ENCODE results near the gene KCNJ5.

The KCNJ5 gene

DNA sequence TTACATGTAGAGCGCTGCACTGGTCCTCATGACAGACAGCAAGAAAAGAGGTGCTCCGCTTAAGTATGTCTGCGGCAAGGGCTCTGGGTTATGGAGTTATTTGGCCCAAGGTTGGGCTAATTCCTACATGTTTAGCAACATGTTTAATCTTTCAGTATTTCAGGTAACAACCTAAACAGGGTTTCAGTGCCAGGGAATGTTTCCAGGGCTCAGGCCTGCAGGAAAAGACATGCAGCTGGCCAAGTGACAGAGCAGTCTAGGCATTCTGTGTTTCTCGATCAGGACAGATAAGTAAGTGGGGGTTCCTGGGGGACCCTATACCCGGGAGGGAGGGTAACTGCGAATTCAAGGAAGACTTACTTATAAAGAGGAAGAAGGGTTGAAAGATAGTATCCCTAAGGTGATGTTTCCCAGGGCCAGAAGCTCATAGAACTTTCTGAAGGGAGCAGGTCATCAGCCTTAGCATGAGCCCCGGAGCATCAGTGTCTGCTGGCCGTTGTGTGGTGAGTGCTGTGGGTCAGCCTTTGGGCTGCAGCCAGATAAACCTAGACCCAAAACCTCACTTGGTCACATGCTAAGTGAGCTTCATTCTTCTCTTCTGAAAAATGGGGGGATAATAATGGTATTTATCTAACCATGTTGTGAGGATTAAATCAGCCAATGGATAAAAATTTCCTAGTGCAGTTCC is 18.4 kb downstream of the KCNJ5 start:
- no peak for DNase-seq (ENCODE audit: low read depth in 2 of 2)
- TF ChIP-seq, protein P1, sequence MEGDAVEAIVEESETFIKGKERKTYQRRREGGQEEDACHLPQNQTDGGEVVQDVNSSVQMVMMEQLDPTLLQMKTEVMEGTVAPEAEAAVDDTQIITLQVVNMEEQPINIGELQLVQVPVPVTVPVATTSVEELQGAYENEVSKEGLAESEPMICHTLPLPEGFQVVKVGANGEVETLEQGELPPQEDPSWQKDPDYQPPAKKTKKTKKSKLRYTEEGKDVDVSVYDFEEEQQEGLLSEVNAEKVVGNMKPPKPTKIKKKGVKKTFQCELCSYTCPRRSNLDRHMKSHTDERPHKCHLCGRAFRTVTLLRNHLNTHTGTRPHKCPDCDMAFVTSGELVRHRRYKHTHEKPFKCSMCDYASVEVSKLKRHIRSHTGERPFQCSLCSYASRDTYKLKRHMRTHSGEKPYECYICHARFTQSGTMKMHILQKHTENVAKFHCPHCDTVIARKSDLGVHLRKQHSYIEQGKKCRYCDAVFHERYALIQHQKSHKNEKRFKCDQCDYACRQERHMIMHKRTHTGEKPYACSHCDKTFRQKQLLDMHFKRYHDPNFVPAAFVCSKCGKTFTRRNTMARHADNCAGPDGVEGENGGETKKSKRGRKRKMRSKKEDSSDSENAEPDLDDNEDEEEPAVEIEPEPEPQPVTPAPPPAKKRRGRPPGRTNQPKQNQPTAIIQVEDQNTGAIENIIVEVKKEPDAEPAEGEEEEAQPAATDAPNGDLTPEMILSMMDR (IDR thresholded peaks at IDR 0.05; ENCODE audit: low read depth, low read length) = no peak

DNA sequence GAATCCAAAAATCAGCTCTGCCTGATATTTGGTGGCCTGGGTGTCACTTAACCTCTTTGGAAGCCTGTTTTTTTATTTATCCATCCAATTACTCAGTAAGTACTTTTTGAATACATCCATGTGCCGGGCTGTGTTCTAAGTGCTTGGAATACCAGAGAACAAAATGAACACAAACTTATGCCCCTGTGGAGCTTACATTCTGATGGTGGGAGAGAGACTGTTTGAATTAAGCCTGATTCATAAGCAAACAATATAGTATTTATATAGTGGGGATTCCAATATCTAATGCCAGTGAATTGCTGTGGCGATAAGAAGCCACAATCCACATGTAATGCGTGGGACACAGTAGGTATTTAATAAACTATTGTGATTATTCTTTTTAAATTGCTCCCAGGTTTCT is 19.4 kb downstream of the KCNJ5 start:
- H3K4me3 ChIP-seq (replicated peaks in 1 of 2; ENCODE audit: low read depth in 2 of 2, low read length in 2 of 2) = no peak overlapping the region
- TF ChIP-seq, protein P1 (IDR thresholded peaks at IDR 0.05; ENCODE audit: low read depth, low read length) = no peak

More for the DNA sequence above, 18.4 kb downstream of the KCNJ5 start:
- no peak overlapping the region for H3K4me3 ChIP-seq (replicated peaks in 1 of 2; ENCODE audit: low read depth in 2 of 2, low read length in 2 of 2)

DNA sequence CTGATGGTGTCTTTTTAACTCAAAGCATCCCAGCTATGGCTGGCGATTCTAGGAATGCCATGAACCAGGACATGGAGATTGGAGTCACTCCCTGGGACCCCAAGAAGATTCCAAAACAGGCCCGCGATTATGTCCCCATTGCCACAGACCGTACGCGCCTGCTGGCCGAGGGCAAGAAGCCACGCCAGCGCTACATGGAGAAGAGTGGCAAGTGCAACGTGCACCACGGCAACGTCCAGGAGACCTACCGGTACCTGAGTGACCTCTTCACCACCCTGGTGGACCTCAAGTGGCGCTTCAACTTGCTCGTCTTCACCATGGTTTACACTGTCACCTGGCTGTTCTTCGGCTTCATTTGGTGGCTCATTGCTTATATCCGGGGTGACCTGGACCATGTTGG is 20.1 kb downstream of the KCNJ5 start:
- no peak overlapping the region for H3K4me3 ChIP-seq (replicated peaks in 1 of 2; ENCODE audit: low read depth in 2 of 2, low read length in 2 of 2)
- TF ChIP-seq, protein P1 (IDR thresholded peaks at IDR 0.05; ENCODE audit: low read depth, low read length) = no peak
- DNase-seq (ENCODE audit: low read depth in 2 of 2) = no peak

More for the DNA sequence above, 19.4 kb downstream of the KCNJ5 start:
- no peak for DNase-seq (ENCODE audit: low read depth in 2 of 2)

DNA sequence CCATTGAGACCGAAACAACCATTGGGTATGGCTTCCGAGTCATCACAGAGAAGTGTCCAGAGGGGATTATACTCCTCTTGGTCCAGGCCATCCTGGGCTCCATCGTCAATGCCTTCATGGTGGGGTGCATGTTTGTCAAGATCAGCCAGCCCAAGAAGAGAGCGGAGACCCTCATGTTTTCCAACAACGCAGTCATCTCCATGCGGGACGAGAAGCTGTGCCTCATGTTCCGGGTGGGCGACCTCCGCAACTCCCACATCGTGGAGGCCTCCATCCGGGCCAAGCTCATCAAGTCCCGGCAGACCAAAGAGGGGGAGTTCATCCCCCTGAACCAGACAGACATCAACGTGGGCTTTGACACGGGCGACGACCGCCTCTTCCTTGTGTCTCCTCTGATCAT is 20.5 kb downstream of the KCNJ5 start:
- TF ChIP-seq, protein P1 (IDR thresholded peaks at IDR 0.05; ENCODE audit: low read depth, low read length) = no peak
- no peak for DNase-seq (ENCODE audit: low read depth in 2 of 2)
- no peak overlapping the region for H3K4me3 ChIP-seq (replicated peaks in 1 of 2; ENCODE audit: low read depth in 2 of 2, low read length in 2 of 2)

DNA sequence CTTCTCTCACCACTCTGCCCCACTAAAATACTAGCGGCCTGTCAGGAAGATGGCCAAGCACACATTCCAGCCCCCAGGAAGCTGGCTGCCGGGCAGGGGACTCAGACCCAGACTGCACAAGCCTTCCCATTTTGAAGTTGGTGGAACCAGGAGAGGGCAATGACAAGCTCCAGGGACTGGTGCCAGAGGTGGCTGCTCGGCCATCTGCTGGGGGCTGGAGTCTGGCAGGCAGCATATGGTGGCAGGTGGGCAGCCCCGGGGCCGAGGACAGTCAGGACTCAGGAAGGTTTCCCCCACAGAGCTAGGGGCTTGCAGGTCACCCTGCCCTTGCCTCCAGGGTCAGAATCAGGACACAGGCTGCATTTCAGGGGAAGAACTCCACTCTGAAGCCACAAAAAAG is 22.6 kb downstream of the KCNJ5 start:
- TF ChIP-seq, protein P1 (IDR thresholded peaks at IDR 0.05; ENCODE audit: low read depth, low read length) = no peak
- H3K4me3 ChIP-seq (replicated peaks in 1 of 2; ENCODE audit: low read depth in 2 of 2, low read length in 2 of 2) = no peak overlapping the region
- DNase-seq (ENCODE audit: low read depth in 2 of 2) = no peak

DNA sequence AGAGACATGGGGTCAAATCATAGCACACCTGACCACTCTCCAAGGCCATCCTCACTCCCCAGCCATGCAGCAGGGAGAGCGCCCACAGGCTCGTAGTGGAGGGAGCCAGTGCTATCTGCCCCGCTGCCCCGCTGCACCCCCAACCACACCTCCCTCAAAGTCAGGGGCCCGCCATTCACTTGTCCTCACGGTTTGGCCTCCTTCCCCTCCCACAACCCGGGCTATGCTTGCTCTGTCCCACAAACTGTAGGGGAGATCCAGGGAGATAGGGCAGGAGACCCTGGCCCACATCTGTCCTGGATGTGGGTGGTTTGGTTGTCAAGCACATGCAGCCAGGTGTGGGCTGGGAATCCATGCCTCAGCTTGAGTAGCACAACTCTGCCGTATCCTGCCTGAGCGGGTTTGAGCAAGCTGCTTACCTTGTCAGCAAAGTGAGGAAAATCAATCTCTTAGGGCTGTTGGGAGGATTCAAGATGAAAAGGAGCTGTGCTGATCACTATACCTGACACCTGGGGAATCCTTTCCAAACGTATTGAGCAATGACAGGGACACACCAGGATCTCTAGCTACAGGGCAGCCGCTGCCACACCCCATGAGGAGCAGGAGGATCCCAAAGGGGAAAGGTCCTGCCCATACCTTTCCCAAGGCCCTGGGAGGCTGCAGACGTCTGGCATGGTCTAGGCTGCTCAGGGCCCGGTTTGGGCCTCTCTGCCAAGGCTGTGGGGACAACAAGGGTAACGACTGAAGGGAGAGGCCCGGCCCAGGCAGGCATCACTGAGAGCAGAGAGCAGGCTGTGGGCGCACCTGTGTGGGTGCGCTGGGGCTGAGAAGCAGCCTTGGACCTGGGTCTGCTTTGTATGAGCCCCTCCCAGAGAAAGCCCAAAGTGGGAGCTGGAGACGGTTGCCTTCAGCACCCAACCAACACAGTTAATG is 23.3 kb downstream of the KCNJ5 start:
- no peak for DNase-seq (ENCODE audit: low read depth in 2 of 2)
- H3K4me3 ChIP-seq (replicated peaks in 1 of 2; ENCODE audit: low read depth in 2 of 2, low read length in 2 of 2) = no peak overlapping the region
- TF ChIP-seq, protein P1 (IDR thresholded peaks at IDR 0.05; ENCODE audit: low read depth, low read length) = no peak
